DND-41 (cell line): ENCODE results near the gene MDK.

Experiments
- ATAC-seq: fragments of 200-7000 bp; cut with Tn5 transposase; 3 replicates; pipeline ENCODE4 v1.9.1; 2021; ENCODE audit warnings: low read depth; ENCODE audit not compliant: insufficient read depth
- DNase-seq: peaks from one replicate; pipeline ENCODE4 v3.0.0-alpha.2; 2020
- H2AFZ ChIP-seq: 2 replicates; pipeline ENCODE4 v1.6.0; 2012; ENCODE audit warnings: low read depth, low read length
- H3K27ac ChIP-seq: 2 replicates; pipeline ENCODE4 v1.5.1; 2012; ENCODE audit warnings: low read length, inconsistent platforms
- H3K27me3 ChIP-seq: fragments of 200-600 bp; sonication (generic); 2 replicates; pipeline ENCODE4 v1.6.0; 2012; ENCODE audit warnings: low read length, mild to moderate bottlenecking, inconsistent platforms; ENCODE audit not compliant: insufficient read depth, poor library complexity
- H3K36me3 ChIP-seq: 2 replicates; pipeline ENCODE4 v1.5.1; 2012; ENCODE audit warnings: low read length, inconsistent platforms; ENCODE audit not compliant: insufficient read depth
- H3K4me1 ChIP-seq: 2 replicates; pipeline ENCODE4 v1.5.1; 2012; ENCODE audit warnings: mild to moderate bottlenecking, low read length; ENCODE audit not compliant: insufficient read depth
- H3K4me2 ChIP-seq: 2 replicates; pipeline ENCODE4 v1.6.0; 2012; ENCODE audit warnings: mild to moderate bottlenecking, moderate library complexity, low read length, inconsistent platforms; ENCODE audit not compliant: insufficient read depth
- H3K4me3 ChIP-seq, 2 experiments: fragments of 200-600 bp in 1 of 2; shearing (Covaris generic) in 1 of 2; 2 replicates each; pipeline ENCODE4 v1.5.1; 2012 to 2016; ENCODE audit warnings: inconsistent platforms in 2 of 2, low read length in 2 of 2, mild to moderate bottlenecking in 2 of 2, low read depth in 1 of 2, moderate library complexity in 1 of 2
- H3K79me2 ChIP-seq: 2 replicates; pipeline ENCODE4 v1.6.0; 2012; ENCODE audit warnings: low read length, inconsistent platforms; ENCODE audit not compliant: insufficient read depth
- H3K9ac ChIP-seq: 2 replicates; pipeline ENCODE4 v1.6.0; 2012; ENCODE audit warnings: low read depth, mild to moderate bottlenecking, inconsistent platforms, low read length, moderate library complexity
- H3K9me3 ChIP-seq: 2 replicates; pipeline ENCODE4 v1.5.1; 2012; ENCODE audit warnings: low read length, moderate library complexity, mild to moderate bottlenecking, inconsistent platforms; ENCODE audit not compliant: insufficient read depth, severe bottlenecking
- H4K20me1 ChIP-seq: 2 replicates; pipeline ENCODE4 v1.6.0; 2012; ENCODE audit warnings: low read length; ENCODE audit not compliant: insufficient read depth
- EZH2 ChIP-seq: IDR thresholded peaks from 3 replicates; pipeline ENCODE4 v1.6.1; 2012; ENCODE audit warnings: borderline replicate concordance, low read depth, mild to moderate bottlenecking, moderate library complexity, low read length, inconsistent platforms; ENCODE audit not compliant: severe bottlenecking
- TF ChIP-seq, protein P1 (sequence below): IDR thresholded peaks from 2 replicates; pipeline ENCODE4 v1.5.1; 2012; ENCODE audit warnings: borderline replicate concordance, low read length, moderate library complexity, mild to moderate bottlenecking; ENCODE audit not compliant: poor library complexity, severe bottlenecking; ENCODE audit errors: extremely low read depth

The MDK gene

DNA sequence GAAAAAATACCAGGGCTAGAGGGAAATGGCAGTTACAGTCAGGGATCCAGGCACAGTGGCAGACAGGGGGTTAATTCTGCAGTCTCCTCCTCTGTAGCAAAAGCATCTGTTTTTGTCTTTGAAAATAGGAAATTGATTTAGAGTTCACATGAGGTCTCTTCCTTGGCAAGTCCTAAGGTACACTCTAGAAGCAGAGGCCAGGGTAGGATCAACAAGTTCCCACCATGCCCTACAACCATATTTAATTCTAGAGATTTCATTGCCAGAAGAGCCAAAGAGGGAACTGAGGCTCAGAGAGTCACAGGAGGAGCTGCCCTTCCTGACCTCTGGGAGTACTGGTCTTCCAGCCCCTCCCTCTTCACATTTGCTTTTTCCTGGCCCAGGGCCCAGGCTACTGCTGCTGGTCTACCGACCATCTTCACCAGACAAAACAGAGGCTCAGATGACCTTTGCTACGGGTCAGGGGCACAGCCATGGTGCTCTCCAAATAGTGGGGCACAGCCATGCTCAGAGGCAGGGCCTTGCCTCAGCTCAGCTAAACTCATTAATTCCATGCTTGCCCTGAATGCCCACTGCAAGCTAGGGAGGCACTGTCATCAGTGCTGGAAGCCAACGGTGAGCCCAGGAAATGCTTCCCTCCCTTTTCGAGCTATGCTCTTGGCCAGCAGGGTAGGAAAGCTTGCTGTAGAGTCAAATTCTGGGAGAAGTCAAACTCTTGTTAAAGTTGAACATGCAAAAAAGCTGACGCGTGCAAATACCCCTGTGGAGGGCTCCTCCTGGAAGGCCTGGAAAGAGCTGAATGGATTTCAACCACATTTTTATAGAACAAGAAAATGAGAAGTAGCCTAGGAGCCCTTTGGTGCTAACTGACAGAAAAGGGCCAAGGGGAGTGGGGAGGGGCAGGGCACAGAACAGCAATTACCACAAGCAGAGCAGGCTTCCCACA, 21.8 kb downstream of the MDK start:
- no peak overlapping the region for H2AFZ ChIP-seq
- no peaks in the 10 kb centered on the region for H3K9me3 ChIP-seq
- peaks cover 8% of the 10 kb centered on the region for H4K20me1 ChIP-seq
- DNase-seq (no peak), ATAC-seq (no peak)
- TF ChIP-seq, protein P1, sequence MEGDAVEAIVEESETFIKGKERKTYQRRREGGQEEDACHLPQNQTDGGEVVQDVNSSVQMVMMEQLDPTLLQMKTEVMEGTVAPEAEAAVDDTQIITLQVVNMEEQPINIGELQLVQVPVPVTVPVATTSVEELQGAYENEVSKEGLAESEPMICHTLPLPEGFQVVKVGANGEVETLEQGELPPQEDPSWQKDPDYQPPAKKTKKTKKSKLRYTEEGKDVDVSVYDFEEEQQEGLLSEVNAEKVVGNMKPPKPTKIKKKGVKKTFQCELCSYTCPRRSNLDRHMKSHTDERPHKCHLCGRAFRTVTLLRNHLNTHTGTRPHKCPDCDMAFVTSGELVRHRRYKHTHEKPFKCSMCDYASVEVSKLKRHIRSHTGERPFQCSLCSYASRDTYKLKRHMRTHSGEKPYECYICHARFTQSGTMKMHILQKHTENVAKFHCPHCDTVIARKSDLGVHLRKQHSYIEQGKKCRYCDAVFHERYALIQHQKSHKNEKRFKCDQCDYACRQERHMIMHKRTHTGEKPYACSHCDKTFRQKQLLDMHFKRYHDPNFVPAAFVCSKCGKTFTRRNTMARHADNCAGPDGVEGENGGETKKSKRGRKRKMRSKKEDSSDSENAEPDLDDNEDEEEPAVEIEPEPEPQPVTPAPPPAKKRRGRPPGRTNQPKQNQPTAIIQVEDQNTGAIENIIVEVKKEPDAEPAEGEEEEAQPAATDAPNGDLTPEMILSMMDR = no peak
- TF ChIP-seq EZH2 = no peak
- H3K4me1 ChIP-seq = no peaks in the 10 kb centered on the region
- H3K4me2 ChIP-seq = no peak overlapping the region
- H3K4me3 ChIP-seq = no peak overlapping the region
- no peak overlapping the region for H3K27ac ChIP-seq
- H3K9ac ChIP-seq = no peak overlapping the region
- no peaks in the 10 kb centered on the region for H3K79me2 ChIP-seq
- H3K36me3 ChIP-seq = peaks cover 68% of the 10 kb centered on the region
- no peaks in the 10 kb centered on the region for H3K27me3 ChIP-seq

DNA sequence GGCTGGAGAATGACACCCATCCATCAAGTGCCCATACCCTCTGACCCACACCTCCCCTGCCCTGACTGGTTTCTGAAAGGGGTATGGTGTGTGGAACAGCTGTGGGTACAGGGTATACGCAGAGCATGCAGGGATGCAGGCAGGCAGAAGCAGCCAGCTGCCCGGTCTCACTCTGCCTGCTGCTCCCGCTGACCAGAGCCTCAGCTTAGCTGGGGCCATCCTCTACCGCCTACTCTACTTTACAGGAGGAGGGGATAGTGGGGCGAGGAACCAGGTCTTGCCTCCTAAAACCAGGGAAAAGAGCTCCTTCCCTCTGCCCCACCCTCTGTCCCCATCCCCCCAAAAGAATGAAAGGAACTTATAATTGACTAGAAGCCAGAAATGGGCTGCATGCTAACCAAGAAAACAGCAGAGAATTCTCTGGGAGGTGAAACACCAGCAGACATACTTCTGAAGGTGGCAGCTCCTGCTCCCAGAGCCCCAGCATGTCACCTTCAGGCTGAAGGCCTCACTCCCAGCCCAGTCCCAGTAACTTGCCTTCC, 23.1 kb downstream of the MDK start:
- Histone ChIP-seq H3K4me2 (no peak overlapping the region), H2AFZ (no peak overlapping the region), H3K9ac (no peak overlapping the region), H3K4me1 (no peaks in the 10 kb centered on the region), H3K27ac (no peak overlapping the region), H3K9me3 (no peaks in the 10 kb centered on the region), H4K20me1 (peaks cover 8% of the 10 kb centered on the region), H3K79me2 (no peaks in the 10 kb centered on the region), H3K36me3 (peaks cover 77% of the 10 kb centered on the region), H3K4me3 (no peak overlapping the region), H3K27me3 (no peaks in the 10 kb centered on the region)
- no peak for ATAC-seq
- DNase-seq = no peak
- TF ChIP-seq EZH2 = no peak
- TF ChIP-seq, protein P1 = no peak

DNA sequence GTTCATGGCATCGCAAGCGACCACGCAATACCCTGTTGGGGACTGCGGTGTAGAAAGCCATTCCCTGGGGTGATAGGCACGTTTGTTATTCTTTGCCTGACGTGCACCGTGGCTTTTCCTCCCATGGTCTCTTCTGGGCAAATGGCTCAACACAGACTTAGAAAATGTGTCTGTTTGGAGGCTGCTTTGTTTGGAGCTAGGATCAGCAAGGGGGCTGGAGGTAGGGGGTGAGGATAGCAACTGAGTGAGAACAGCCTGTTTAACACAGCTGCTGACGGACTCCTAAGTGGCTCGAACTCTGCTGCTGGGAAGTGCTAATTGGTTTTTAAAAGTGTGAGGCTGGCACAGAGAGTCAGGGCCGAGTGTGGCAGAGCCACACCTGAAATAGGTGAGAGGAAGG, 26.2 kb downstream of the MDK start:
- Histone ChIP-seq H3K79me2 (no peaks in the 10 kb centered on the region), H3K27ac (no peak overlapping the region), H3K36me3 (peaks cover 73% of the 10 kb centered on the region), H3K27me3 (no peaks in the 10 kb centered on the region), H3K4me1 (no peaks in the 10 kb centered on the region), H3K9ac (no peak overlapping the region), H2AFZ (no peak overlapping the region), H3K4me2 (no peak overlapping the region), H3K9me3 (no peaks in the 10 kb centered on the region), H3K4me3 (no peak overlapping the region), H4K20me1 (peaks cover 8% of the 10 kb centered on the region; the same call in 1 of the 2 replicates)
- ATAC-seq (no peak), DNase-seq (no peak)
- TF ChIP-seq, protein P1 = no peak
- TF ChIP-seq EZH2 = no peak
